ENCODE results near the gene CPXM2.

DNA sequence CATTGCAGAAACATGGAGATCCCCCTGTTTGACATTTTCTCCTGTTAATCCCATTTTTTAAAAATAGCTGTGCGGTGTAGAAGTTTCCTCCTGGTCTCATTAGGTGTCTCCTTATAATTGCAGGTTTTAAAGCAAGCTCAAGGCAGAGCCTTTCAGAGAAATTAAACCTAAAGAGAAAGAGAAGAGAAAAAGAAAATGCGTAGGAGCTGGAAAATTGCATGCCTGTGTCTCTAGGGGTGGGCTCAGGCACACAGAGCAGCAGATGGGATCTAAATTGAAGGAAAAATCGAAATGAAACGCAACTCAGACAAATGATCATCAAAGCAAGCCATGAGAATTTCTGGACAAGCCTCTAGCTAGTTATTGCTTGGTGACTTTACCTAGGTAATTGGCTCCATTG, 185.4 kb downstream of the CPXM2 start:
- TF ChIP-seq POLR2A (IDR thresholded peaks at IDR 0.05): no peak
- TF ChIP-seq, protein P1, sequence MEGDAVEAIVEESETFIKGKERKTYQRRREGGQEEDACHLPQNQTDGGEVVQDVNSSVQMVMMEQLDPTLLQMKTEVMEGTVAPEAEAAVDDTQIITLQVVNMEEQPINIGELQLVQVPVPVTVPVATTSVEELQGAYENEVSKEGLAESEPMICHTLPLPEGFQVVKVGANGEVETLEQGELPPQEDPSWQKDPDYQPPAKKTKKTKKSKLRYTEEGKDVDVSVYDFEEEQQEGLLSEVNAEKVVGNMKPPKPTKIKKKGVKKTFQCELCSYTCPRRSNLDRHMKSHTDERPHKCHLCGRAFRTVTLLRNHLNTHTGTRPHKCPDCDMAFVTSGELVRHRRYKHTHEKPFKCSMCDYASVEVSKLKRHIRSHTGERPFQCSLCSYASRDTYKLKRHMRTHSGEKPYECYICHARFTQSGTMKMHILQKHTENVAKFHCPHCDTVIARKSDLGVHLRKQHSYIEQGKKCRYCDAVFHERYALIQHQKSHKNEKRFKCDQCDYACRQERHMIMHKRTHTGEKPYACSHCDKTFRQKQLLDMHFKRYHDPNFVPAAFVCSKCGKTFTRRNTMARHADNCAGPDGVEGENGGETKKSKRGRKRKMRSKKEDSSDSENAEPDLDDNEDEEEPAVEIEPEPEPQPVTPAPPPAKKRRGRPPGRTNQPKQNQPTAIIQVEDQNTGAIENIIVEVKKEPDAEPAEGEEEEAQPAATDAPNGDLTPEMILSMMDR (IDR thresholded peaks at IDR 0.05): no peak

Measured in uterus (tissue), 2 donors.